Measurements from ENCODE around the gene UGT1A8. TPM values are rescaled to one million over a fixed set of nuclear protein-coding genes. Genes with fewer than 3 reads are reported as not detected.

UGT1A8 gene
- total and polyA plus RNA-seq, 2 experiments from 2014 or later: not detected

GRCh38 chr2:233799087-233799665, 181.7 kb downstream of the UGT1A8 start:
- 21 to 31% methylated on average over 7 of the region's 7 CpGs for WGBS, 2 experiments (ENCODE audit: low coverage in 1 of 2, low lambda C conversion rate in 2 of 2, missing lambda C conversion rate in 2 of 2)
- TF ChIP-seq EZH2phosphoT487 (IDR thresholded peaks at IDR 0.05; ENCODE audit: insufficient read depth, low read depth) (no peak), EZH2 (IDR thresholded peaks at IDR 0.05; ENCODE audit: insufficient read depth, poor library complexity, severe bottlenecking) (no peak)

GRCh38 chr2:233799716-233800115, 182.3 kb downstream of the UGT1A8 start:
- Histone ChIP-seq H3K27me3 (replicated peaks; ENCODE audit: insufficient read depth) (peaks cover 11% of the 10 kb centered on the region), H3K4me2 (ENCODE audit: unreplicated experiment) (no peak overlapping the region), H3K27ac (no peak overlapping the region), H3K4me3 (no peak overlapping the region), H3F3A (ENCODE audit: insufficient read depth) (no peaks in the 10 kb centered on the region), H4K20me1 (ENCODE audit: insufficient read depth) (no peaks in the 10 kb centered on the region), H3K9me3 (ENCODE audit: low read depth) (no peaks in the 10 kb centered on the region), H2AFZ (no peak overlapping the region), H3K9ac (no peak overlapping the region), H3K4me1 (ENCODE audit: insufficient read depth) (no peaks in the 10 kb centered on the region), H3K36me3 (ENCODE audit: low read depth) (no peaks in the 10 kb centered on the region), H3K9me2 (ENCODE audit: insufficient read depth) (no peaks in the 10 kb centered on the region), H3K79me2 (ENCODE audit: insufficient read depth) (no peaks in the 10 kb centered on the region)
- no peak for TF ChIP-seq EZH2 (IDR thresholded peaks at IDR 0.05; ENCODE audit: insufficient read depth, poor library complexity, severe bottlenecking)
- no peak for TF ChIP-seq EZH2phosphoT487 (IDR thresholded peaks at IDR 0.05; ENCODE audit: insufficient read depth, low read depth)
- in situ Hi-C loops (cut with MboI): no loop called here
- no peak for DNase-seq
- 47 to 55% methylated on average over 5 of the region's 5 CpGs for WGBS, 2 experiments (ENCODE audit: low coverage in 1 of 2, low lambda C conversion rate in 2 of 2, missing lambda C conversion rate in 2 of 2)

More at GRCh38 chr2:233799087-233799665, 181.7 kb downstream of the UGT1A8 start:
- Histone ChIP-seq H3K4me2 (ENCODE audit: unreplicated experiment) (no peak overlapping the region), H3K27me3 (replicated peaks; ENCODE audit: insufficient read depth) (peaks cover 16% of the 10 kb centered on the region), H3K27ac (no peak overlapping the region), H3K9ac (no peak overlapping the region), H2AFZ (no peak overlapping the region), H3K4me3 (no peak overlapping the region), H3F3A (ENCODE audit: insufficient read depth) (no peaks in the 10 kb centered on the region), H3K9me2 (ENCODE audit: insufficient read depth) (no peaks in the 10 kb centered on the region), H4K20me1 (ENCODE audit: insufficient read depth) (no peaks in the 10 kb centered on the region), H3K4me1 (ENCODE audit: insufficient read depth) (no peaks in the 10 kb centered on the region), H3K79me2 (ENCODE audit: insufficient read depth) (no peaks in the 10 kb centered on the region), H3K36me3 (ENCODE audit: low read depth) (no peaks in the 10 kb centered on the region), H3K9me3 (ENCODE audit: low read depth) (no peaks in the 10 kb centered on the region)
- no peak for DNase-seq
- in situ Hi-C loops (cut with MboI): no loop called here

GRCh38 chr2:233800208-233800607, 182.8 kb downstream of the UGT1A8 start:
- Histone ChIP-seq H3K4me3 (no peak overlapping the region), H3K27me3 (replicated peaks; ENCODE audit: insufficient read depth) (peaks cover 9% of the 10 kb centered on the region), H3K79me2 (ENCODE audit: insufficient read depth) (no peaks in the 10 kb centered on the region), H3K9me2 (ENCODE audit: insufficient read depth) (no peaks in the 10 kb centered on the region), H3K4me1 (ENCODE audit: insufficient read depth) (no peaks in the 10 kb centered on the region), H3K9ac (no peak overlapping the region), H3F3A (ENCODE audit: insufficient read depth) (no peaks in the 10 kb centered on the region), H3K36me3 (ENCODE audit: low read depth) (no peaks in the 10 kb centered on the region), H3K4me2 (ENCODE audit: unreplicated experiment) (no peak overlapping the region), H2AFZ (no peak overlapping the region), H3K9me3 (ENCODE audit: low read depth) (no peaks in the 10 kb centered on the region), H3K27ac (no peak overlapping the region), H4K20me1 (ENCODE audit: insufficient read depth) (no peaks in the 10 kb centered on the region)
- WGBS, 2 experiments (ENCODE audit: low coverage in 1 of 2, low lambda C conversion rate in 2 of 2, missing lambda C conversion rate in 2 of 2): 18 to 28% methylated on average over 7 of the region's 7 CpGs
- no peak for DNase-seq
- in situ Hi-C loops (cut with MboI): no loop called here
- TF ChIP-seq EZH2 (IDR thresholded peaks at IDR 0.05; ENCODE audit: insufficient read depth, poor library complexity, severe bottlenecking): no peak
- no peak for TF ChIP-seq EZH2phosphoT487 (IDR thresholded peaks at IDR 0.05; ENCODE audit: insufficient read depth, low read depth)

GRCh38 chr2:233801357-233802131, 184.1 kb downstream of the UGT1A8 start:
- Histone ChIP-seq H2AFZ (no peak overlapping the region), H3K4me2 (ENCODE audit: unreplicated experiment) (no peak overlapping the region)
- 37 to 38% methylated on average over 9 of the region's 9 CpGs for WGBS, 2 experiments (ENCODE audit: low coverage in 1 of 2, low lambda C conversion rate in 2 of 2, missing lambda C conversion rate in 2 of 2)

More at GRCh38 chr2:233801357-233802131, 184.1 kb downstream of the UGT1A8 start:
- H3K79me2 ChIP-seq (ENCODE audit: insufficient read depth): no peaks in the 10 kb centered on the region
- no peak overlapping the region for H3K4me3 ChIP-seq
- H3F3A ChIP-seq (ENCODE audit: insufficient read depth): no peaks in the 10 kb centered on the region
- H3K27me3 ChIP-seq (replicated peaks; ENCODE audit: insufficient read depth): peaks cover 13% of the 10 kb centered on the region
- no peak overlapping the region for H3K9ac ChIP-seq
- H3K27ac ChIP-seq: no peak overlapping the region
- H3K9me2 ChIP-seq (ENCODE audit: insufficient read depth): no peaks in the 10 kb centered on the region
- no peaks in the 10 kb centered on the region for H4K20me1 ChIP-seq (ENCODE audit: insufficient read depth)
- TF ChIP-seq EZH2 (IDR thresholded peaks at IDR 0.05; ENCODE audit: insufficient read depth, poor library complexity, severe bottlenecking) (no peak), EZH2phosphoT487 (IDR thresholded peaks at IDR 0.05; ENCODE audit: insufficient read depth, low read depth) (no peak)
- H3K4me1 ChIP-seq (ENCODE audit: insufficient read depth): no peaks in the 10 kb centered on the region
- DNase-seq: no peak
- H3K36me3 ChIP-seq (ENCODE audit: low read depth): no peaks in the 10 kb centered on the region
- in situ Hi-C loops (cut with MboI): no loop called here
- no peaks in the 10 kb centered on the region for H3K9me3 ChIP-seq (ENCODE audit: low read depth)

Data from GM23248 (cell line).